ENCODE measurements around the gene DNAJC7. TPM values are rescaled to one million over a fixed set of nuclear protein-coding genes. Genes with fewer than 3 reads are reported as not detected.
A peak's percentile ranks its signal among the peaks of the same experiment; 100 is the strongest.

The DNAJC7 gene
- total and polyA plus RNA-seq, 9 of the 15 experiments (the other 6 are each of a cell fraction or from before 2014, with no cell fraction given): 85.8 to 262 (median 157) TPM

DNA sequence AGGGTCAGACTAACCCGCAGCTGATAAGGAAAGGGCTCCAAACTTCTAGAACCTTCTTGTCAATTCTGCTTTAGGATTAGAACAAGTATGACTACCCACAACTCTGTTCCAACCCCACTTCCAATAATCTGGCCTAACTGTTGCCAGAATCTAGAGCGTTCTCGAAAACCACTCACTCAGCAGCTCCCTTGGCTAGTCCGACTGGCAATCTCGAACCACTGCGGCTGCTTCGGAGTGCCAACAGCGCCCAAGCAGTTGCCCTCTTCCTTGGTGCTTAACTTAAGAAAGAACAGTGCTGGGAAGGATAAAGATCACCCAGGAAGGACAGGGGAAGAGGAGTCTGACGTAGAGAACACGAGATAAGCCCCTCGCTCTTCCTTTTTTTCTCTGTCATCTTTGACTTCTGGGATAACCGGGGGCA is 818 bp downstream of the DNAJC7 start (continued):
- TF ChIP-seq E2F6 (IDR thresholded peaks at IDR 0.05; ENCODE audit: borderline replicate concordance in 1 of 2, extremely low read depth in 1 of 2, insufficient read depth in 1 of 2, insufficient read length in 1 of 2, low read depth in 1 of 2, low read length in 1 of 2, poor library complexity in 1 of 2, severe bottlenecking in 1 of 2): peak in 1 of 2 experiments; percentile 4
- TF ChIP-seq MECOM (CRISPR knock-in tag; IDR thresholded peaks at IDR 0.05): 0 out of 2 replicates have a peak, but pooled peaks have one; percentile 4
- TF ChIP-seq ZSCAN29 (IDR thresholded peaks at IDR 0.05): no peak
- 0 out of 2 replicates have a peak, but pooled peaks have one; percentile 42 for TF ChIP-seq PHB (CRISPR knock-in tag; IDR thresholded peaks at IDR 0.05)
- no peak for TF ChIP-seq ZFP1 (CRISPR knock-in tag; IDR thresholded peaks at IDR 0.05)
- TF ChIP-seq PCBP1 (IDR thresholded peaks at IDR 0.05; ENCODE audit: low read depth, low read length, poor library complexity, severe bottlenecking): no peak
- TF ChIP-seq, protein P1, sequence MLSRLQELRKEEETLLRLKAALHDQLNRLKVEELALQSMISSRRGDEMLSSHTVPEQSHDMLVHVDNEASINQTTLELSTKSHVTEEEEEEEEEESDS (CRISPR knock-in tag; IDR thresholded peaks at IDR 0.05): no peak
- no peak for TF ChIP-seq RBFOX2 (IDR thresholded peaks at IDR 0.05; ENCODE audit: low read depth, low read length)
- no peak for TF ChIP-seq TCF3 (CRISPR knock-in tag; IDR thresholded peaks at IDR 0.05)
- 0 out of 2 replicates have a peak, but pooled peaks have one; percentile 15 for TF ChIP-seq MYC (IDR thresholded peaks at IDR 0.05; ENCODE audit: low read depth, low read length)
- no peak for TF ChIP-seq MYC (CRISPR knock-in tag; IDR thresholded peaks at IDR 0.05; ENCODE audit: borderline replicate concordance, low read depth)
- no peak for TF ChIP-seq NFE2L1 (tag; IDR thresholded peaks at IDR 0.05; ENCODE audit: borderline replicate concordance, low read depth)
- TF ChIP-seq FOXK1 (CRISPR knock-in tag; IDR thresholded peaks at IDR 0.05; ENCODE audit: borderline replicate concordance): no peak
- TF ChIP-seq DDX20 (tag; IDR thresholded peaks at IDR 0.05; ENCODE audit: low read depth): no peak
- TF ChIP-seq GATA2 (CRISPR knock-in tag; IDR thresholded peaks at IDR 0.05): no peak
